GM12872 (cell line): ENCODE data around the gene HDAC4.

Source experiments
- TF ChIP-seq, protein P1 (sequence below): IDR thresholded peaks from 3 replicates; pipeline ENCODE4 v1.5.1; 2011; ENCODE audit warnings: low read depth, mild to moderate bottlenecking, low read length, moderate library complexity; ENCODE audit not compliant: insufficient read depth

Gene HDAC4

DNA sequence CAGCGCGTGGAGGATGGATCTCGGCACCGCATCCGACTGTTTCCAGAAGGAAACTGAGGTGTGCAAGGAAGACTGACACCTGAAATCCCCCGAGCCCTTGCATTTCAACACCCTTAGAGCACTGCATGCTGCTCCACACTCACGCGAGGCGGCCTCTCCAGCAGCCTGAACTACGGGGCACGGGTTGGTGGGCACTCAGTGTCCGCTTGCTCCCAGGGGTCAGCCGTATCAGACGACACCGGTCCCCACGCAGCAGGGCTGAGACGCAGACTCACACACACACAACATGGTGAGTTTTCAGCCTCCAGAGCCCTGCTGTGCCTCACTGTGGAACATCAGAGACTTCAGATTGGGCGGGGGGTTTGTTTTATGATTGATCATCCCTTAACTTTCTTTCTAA, 283.0 kb downstream of the HDAC4 start:
- TF ChIP-seq, protein P1, sequence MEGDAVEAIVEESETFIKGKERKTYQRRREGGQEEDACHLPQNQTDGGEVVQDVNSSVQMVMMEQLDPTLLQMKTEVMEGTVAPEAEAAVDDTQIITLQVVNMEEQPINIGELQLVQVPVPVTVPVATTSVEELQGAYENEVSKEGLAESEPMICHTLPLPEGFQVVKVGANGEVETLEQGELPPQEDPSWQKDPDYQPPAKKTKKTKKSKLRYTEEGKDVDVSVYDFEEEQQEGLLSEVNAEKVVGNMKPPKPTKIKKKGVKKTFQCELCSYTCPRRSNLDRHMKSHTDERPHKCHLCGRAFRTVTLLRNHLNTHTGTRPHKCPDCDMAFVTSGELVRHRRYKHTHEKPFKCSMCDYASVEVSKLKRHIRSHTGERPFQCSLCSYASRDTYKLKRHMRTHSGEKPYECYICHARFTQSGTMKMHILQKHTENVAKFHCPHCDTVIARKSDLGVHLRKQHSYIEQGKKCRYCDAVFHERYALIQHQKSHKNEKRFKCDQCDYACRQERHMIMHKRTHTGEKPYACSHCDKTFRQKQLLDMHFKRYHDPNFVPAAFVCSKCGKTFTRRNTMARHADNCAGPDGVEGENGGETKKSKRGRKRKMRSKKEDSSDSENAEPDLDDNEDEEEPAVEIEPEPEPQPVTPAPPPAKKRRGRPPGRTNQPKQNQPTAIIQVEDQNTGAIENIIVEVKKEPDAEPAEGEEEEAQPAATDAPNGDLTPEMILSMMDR: no peak

DNA sequence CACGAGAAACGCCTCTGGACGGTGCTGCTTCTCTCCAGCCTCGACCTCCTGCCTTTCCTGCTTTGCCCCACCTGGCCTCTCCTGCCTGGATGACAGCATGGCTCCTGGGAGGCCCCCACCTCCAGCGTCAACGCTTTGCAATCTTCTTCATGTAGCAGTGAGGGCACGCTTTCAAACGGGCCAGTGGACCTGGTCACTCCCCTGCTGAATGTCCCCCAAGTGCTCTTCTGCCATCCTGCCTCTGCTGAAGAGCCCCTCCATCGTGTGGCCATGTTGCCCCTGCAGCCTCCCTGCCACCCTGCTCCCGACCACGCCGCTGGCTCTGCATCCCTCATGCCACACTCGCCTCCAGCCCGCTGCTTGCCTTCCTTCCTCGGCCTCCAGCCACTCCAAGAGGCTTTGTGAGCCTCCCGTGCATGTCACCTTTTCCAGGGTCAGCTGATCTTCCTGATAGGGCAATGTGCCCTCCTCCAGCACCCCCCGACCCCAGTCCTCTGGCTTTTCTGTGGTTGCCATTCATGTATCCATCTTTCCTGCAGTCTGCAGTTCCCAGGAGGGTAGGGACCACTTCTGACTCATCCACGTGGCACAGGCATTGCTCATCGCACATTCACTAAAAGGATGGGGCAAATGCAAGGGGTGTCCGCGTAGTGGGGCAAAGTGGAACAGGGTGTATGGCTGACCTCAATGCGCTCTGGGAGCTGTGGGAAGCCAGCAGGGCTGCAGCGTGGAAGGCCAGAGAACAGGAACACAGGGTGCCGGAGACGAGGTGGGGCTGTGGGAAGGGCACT, 284.2 kb downstream of the HDAC4 start:
- TF ChIP-seq, protein P1: no peak

DNA sequence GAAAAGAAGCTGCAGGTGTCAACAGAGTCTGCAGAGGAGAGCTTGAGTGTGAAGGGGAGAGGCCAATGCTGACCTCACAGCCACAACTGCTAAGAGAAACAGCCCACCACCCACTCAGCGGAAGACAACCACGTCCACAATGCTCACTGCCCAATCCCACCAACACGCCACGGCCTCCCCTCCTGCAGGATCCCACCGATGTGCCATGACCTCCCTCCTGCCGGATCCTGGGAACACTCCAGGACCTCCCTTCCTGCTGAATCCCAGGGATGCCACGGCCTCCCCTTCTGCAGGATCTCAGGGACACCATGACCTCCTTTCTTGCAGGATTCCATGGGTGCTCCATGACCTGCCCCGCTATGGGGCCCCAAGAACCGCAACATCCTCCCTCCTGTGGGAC, 285.2 kb downstream of the HDAC4 start:
- TF ChIP-seq, protein P1: no peak

DNA sequence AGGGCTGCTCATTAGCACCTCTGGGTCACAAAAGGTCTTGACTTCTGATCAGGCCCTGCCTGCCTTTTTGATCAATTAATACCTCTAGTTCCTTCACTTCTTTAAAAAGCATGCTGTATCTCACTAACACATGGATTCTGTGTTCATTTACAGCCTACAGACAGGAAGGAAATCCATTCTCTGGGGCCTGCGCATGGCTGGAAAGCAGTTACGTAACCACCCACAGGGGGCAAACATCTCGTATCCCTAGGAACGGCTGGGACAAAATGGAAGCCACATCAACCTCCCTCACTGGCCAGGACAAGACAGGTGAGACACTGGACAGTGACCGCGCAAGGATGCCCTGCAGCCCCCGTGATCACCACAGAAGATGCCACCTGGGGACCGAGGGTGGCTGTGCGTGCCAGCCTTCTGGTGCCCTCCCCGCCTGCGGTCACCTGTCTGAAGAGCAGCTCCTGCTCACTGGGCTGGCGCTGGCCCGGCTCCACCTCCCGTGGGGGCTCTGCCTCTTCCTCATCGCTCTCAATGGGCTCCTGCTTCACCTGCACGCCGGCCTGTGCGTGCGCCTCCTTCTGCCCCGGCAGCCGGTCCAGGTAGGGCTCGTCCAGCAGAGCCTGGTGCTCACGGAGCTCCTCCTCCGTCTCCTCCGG, 286.1 kb downstream of the HDAC4 start:
- TF ChIP-seq, protein P1: no peak

DNA sequence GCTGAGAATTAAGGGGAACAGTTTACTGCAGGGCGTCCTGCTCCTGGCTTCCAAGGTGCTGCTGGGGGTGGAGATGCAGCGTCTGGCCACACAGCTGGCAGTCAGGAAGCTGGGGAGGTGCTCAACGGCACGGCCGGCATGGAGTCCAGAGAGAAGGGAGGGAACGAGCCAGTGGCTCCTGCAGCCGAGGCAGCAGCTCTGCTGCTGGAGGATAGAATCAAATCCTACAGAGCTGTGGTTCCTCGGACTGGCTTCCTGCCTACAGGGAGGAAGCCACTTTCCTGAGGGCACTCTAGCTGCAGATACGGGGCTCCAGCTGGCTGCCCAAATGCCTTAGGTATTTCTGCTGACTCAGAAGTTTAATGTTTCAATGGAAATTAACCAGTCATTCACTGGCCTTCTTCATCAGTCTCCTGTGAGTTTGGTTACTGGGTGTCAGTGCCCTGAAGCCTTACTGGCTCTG, 286.7 kb downstream of the HDAC4 start:
- TF ChIP-seq, protein P1: no peak

DNA sequence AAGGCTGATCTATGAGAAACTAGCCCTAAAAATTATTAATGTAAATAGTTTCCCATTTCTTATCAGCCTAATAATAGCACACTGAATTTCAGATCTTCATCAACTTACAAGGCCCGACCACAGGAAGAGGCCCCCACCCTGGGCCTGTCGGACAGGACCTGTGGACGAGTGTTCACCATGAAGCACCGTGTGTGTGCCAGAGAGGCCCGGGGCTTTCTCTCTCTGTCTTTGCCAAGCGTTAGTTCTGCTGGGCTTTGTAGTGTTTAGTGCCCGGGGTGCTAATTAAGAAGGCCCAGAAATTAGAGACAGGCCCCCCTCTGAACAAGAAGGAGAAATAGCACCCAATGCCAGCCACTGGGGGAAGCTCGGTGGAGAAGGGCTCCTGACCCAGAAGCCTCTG, 287.2 kb downstream of the HDAC4 start:
- TF ChIP-seq, protein P1: no peak

DNA sequence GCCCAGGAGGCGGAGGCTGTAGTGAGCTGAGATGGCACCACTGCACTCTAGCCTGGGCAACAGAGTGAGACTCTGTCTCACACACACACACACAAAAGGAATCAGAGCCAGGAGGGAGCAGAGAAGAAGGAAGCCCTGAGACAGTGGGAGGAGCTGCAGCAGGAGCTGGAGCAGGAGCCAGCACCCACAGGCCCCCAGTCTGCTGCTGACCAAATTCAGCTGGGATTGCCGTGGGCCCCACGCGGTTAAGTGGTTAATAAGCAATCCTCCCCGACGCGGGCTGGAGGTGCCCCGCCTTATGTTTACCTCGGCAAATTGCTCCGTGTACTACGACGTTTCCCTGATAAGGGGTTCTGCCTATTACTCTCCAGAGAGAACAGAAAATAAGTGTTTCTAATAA, 287.6 kb downstream of the HDAC4 start:
- TF ChIP-seq, protein P1: no peak
